ENCODE results near the gene TROAP.
"Not testable (repeated sequence)": the region's sequence is repeated elsewhere in the genome, so short reads cannot be mapped to it uniquely, and the experiment has no call there.

Gene TROAP, protein sequence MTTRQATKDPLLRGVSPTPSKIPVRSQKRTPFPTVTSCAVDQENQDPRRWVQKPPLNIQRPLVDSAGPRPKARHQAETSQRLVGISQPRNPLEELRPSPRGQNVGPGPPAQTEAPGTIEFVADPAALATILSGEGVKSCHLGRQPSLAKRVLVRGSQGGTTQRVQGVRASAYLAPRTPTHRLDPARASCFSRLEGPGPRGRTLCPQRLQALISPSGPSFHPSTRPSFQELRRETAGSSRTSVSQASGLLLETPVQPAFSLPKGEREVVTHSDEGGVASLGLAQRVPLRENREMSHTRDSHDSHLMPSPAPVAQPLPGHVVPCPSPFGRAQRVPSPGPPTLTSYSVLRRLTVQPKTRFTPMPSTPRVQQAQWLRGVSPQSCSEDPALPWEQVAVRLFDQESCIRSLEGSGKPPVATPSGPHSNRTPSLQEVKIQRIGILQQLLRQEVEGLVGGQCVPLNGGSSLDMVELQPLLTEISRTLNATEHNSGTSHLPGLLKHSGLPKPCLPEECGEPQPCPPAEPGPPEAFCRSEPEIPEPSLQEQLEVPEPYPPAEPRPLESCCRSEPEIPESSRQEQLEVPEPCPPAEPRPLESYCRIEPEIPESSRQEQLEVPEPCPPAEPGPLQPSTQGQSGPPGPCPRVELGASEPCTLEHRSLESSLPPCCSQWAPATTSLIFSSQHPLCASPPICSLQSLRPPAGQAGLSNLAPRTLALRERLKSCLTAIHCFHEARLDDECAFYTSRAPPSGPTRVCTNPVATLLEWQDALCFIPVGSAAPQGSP

GRCh38 chr12:49322708-49323523, at the start of gene TROAP:
Gene TROAP (plus strand): TSS chr12:49323255. CDS start chr12:49323609, 354 bp downstream.
- peak; percentile 99 for DNase-seq

GRCh38 chr12:49273726-49274395, 49.2 kb upstream of the TROAP start:
- no peak for DNase-seq

- no peak for DNase-seq
Measured at GRCh38 chr12:49274396-49275069, 48.5 kb upstream of the TROAP start.

DNA sequence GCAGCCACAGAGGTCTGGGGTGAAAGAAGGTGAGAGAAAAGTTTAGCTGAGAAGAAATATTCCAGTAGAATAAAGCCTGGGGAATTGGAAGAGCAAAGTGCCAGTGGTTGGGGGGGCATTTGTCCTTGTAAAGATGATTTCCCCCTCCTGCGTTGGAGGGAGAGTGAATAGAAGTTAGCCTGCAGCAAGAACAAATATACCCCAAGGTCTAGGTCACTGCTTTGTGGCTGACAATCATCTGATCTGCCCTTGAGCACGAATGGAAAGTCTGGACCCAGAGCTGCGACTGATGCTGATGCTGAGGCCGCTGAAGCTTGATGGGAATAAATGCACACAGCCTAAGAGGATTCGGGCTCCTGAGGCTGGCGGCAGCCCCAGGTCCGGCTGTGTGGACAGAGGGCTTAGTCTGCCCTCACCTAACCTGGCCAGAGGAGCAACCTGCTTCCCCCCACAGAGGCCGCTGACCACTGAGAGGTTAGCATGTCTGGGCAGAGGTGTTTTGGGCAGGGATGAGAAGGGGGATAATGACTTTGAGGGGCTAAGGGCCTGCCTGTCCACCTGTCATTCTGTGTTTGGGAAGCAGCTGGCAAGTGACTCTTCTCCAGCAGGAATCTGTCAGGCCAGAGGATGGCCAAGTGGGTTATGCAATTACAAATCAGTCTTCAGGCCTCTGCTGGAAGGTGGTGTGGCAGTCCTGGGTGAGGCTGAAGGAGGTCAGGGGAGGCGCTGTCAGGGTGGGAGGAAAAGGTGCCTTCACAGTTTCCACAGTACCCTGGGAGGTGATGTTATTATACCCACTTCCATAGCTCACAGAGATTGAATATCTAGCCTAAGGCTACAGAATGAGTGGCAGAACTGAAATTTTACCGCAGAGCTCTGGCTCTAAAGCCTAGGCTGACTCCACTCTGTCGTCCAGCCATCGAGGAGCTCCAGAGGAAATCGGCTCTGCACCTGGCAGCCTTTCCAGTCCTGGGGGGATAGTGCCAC, 46.5 kb upstream of the TROAP start:
- no peak for DNase-seq

- DNase-seq: no peak
Measured at GRCh38 chr12:49277466-49277865, 45.6 kb upstream of the TROAP start.

DNA sequence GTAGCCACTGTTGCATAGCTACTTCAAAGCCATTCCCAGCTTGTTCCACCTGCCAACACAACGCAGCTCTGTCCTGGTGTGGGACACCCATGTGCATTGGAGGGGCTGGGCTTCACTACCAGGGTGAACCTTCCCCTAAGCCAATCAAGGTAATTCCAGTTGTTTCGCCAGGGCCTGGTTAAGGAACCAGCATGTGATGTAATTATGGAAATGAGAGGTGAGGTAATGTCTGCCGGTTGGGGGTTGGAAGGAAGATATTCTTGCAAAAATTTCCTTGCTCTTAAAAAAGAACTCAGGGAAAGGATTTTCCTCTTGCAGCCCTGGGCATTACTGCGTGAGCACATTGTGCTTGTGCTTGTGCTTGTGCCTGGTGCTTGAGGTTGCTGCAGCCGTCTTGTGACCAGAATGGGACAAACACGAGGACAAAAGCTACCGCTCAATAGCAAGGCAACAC, 43.3 kb upstream of the TROAP start:
- peak; percentile 80 to 84 (median 83) for DNase-seq

DNA sequence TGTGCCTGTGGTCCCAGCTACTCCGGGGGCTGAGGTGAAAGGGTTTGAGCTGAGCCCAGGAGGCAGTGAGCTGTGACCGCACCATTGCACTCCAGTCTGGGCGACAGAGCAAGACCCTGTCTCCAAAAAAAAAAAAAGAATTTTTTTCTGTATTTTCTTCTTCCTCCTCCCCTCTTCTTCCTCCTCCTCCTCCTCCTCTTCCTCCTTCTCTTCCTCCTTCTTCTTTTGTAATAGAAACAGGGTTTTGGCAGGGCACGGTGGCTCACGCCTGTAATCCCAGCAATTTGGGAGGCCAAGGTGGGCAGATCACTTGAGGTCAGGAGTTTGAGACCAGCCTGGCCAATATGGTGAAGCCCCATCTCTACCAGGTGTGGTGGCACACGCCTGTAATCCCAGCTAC, 42.5 kb upstream of the TROAP start:
- DNase-seq: not testable (repeated sequence)

DNA sequence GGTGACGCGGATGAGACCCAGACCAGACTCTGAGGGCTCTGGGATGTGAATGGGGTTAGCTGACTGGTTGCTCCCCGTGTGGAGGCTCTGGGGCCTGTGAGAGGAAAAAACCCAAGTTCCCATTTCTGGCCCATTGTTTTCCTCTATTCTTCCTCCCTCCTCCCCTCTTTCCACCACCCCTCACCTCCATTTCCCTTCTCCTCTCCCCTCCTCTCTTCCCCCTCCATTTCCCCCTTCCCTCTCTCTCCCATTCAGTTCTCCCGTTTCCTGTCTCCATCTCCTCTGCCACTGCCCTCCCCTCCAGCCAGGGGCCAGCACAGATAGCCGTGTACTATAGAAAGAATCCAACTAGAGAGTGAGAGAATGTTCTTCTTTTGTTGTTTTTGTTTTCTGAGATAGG, 40.8 kb upstream of the TROAP start:
- no peak for DNase-seq

GRCh38 chr12:49282740-49283375, 40.2 kb upstream of the TROAP start:
- DNase-seq: not testable (repeated sequence)

DNA sequence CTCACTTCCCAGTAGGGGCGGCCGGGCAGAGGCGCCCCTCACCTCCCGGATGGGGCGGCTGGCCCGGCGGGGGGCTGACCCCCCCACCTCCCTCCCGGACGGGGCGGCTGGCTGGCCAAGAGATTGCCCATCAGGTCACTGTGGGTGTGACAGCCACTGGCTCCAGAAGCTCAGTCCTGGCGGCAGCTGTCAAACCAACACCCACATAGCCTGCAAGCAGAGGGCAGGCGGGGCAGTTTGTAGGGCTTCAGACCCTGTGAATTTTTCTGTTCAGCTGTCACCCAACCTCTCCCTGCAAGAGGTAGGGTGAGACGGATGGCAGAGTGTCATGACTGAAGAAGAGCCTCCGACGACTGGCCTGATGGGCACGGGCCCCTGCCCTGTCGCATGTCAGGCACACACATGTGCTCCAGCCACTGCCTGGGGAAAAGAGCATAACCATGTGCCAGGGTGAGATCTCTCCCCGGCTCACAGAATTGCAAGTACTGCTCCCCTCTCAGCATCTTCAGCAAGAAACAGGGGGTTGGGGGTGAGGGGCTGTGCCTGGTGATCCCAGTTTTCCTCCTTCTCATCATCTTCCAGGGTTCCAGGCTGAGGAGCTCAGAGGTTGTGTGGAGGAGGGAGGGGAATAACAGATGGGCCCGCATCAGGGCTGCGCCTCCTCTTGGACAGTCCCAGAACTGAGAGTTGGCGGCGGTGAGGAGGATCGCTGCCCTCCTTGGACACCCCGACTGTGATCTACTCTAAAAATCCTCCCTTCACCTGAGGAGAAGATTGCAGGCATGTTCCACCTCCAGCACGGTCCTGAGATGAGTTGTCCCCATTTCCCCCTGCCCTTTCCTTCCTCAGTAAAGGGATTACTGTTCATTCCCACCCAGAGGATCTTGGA, 39.3 kb upstream of the TROAP start:
- DNase-seq: no peak

DNA sequence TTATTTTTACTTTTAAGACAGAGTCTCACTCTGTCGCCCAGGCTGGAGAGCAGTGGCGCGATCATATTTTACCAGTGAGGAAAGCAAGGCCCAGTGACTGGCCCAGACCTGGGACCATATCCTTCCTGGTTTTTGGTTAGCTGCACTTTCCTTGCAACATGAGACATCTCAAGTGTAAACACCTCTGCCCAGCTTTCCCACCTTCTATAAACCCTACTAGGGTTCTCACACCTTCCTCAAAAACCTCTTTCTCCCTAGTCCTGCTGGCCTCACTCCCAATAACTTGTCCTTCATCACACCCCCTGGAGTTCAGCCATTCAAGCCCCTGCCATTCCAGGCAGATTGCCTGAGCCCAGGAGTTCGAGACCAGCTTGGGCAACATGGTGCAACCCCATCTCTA, 38.4 kb upstream of the TROAP start:
- no peak for DNase-seq

GRCh38 chr12:49287876-49288275, 35.2 kb upstream of the TROAP start:
- DNase-seq: no peak

GRCh38 chr12:49288412-49288853, 34.6 kb upstream of the TROAP start:
- peak; percentile 72 to 82 (median 77) for DNase-seq

- no peak for DNase-seq
Measured at GRCh38 chr12:49288922-49289555, 34.0 kb upstream of the TROAP start.

DNA sequence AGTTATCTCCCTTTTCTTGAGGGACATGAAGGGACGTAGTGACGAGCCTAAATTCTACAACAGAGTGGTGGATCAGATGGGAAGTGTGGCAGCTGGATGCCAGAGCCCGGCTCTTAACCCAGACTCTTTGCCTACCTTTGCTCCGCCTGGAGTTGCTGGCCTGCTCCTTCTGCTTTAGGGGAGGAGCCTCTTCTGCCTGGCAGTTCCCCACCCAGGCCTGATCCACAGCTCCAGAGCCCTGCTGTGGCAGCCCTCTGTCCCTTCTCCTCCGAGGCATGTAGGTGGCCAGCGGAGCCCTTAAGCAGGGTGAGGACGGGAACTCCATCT, 30.4 kb upstream of the TROAP start:
- DNase-seq: no peak

- DNase-seq: no peak
Measured at GRCh38 chr12:49293056-49293956, 29.7 kb upstream of the TROAP start.

- no peak for DNase-seq
Measured at GRCh38 chr12:49294086-49294803, 28.8 kb upstream of the TROAP start.
